Measurements from ENCODE around the gene WDR5B.

The WDR5B gene

DNA sequence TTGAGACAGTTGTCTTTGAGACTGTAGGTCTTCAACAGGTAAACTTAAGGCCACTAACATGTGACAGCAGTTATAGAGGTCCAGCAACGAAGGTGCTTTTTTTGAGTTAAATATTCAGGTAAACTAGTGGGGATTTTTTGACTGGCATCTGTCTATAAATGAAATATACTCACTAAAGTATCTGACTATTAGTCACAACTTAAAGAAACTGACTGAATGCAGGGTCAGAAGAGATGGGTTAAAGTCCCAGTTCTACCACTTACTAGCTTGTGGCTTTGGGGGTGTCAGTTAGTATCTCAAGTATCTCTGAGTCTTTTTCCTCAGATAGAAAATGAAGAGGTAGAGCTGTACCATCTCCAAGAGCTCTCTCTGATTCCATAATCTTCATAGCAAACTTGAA is 50.8 kb downstream of the WDR5B start:
- TF ChIP-seq ZNF274 (IDR thresholded peaks at IDR 0.05; ENCODE audit: low read depth, low read length) = no peak
- no peak overlapping the region for H3K4me3 ChIP-seq (ENCODE audit: low read length)

DNA sequence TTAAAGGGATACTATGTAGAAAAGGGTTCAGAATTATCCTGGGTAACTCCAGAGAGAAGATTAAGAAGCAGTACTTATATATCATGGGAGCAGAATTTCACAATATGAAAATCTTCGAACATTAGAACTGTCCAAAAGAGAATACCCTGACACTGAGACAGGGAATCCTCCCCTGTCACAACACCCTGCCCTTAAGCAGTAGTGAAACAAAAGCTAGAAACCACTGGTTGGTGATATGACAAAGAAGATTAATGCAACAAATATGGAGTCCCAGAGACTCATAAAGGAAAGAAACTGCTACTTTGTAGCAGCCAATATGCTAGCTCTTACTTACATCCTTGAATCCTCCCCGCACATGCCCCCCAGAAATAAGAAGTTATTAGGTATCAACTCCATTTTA is 51.4 kb downstream of the WDR5B start:
- H3K4me3 ChIP-seq (ENCODE audit: low read length) = no peak overlapping the region
- no peak for TF ChIP-seq ZNF274 (IDR thresholded peaks at IDR 0.05; ENCODE audit: low read depth, low read length)

Data from GM08714 (cell line).